Nephron (organoid): Measurements from ENCODE around the gene GAGE12D.
"Not testable (repeated sequence)": the region's sequence is repeated elsewhere in the genome, so short reads cannot be mapped to it uniquely, and the experiment has no call there.

Experiments used
- H3K27ac Mint-ChIP-seq, 3 experiments: 2 replicates each; pipeline ENCODE4 v1.8.0; 2020; ENCODE audit warnings: mixed read lengths in 3 of 3, mild to moderate bottlenecking in 2 of 3, moderate library complexity in 1 of 3
- H3K27me3 Mint-ChIP-seq: 2 replicates; pipeline ENCODE4 v1.8.0; 2021; ENCODE audit warnings: low read depth, mild to moderate bottlenecking, moderate library complexity, mixed read lengths
- H3K36me3 Mint-ChIP-seq: 2 replicates; pipeline ENCODE4 v1.8.0; 2020; ENCODE audit warnings: low read depth, mixed read lengths
- H3K4me1 Mint-ChIP-seq: 2 replicates; pipeline ENCODE4 v1.8.0; 2020; ENCODE audit warnings: mixed read lengths
- H3K4me3 Mint-ChIP-seq, 3 experiments: 2 replicates each; pipeline ENCODE4 v1.8.0; 2020; ENCODE audit warnings: mild to moderate bottlenecking in 3 of 3, mixed read lengths in 3 of 3, moderate library complexity in 2 of 3
- H3K9me3 Mint-ChIP-seq: 2 replicates; pipeline ENCODE4 v1.8.0; 2020; ENCODE audit warnings: mixed read lengths

The GAGE12D gene, protein sequence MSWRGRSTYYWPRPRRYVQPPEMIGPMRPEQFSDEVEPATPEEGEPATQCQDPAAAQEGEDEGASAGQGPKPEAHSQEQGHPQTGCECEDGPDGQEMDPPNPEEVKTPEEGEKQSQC

DNA sequence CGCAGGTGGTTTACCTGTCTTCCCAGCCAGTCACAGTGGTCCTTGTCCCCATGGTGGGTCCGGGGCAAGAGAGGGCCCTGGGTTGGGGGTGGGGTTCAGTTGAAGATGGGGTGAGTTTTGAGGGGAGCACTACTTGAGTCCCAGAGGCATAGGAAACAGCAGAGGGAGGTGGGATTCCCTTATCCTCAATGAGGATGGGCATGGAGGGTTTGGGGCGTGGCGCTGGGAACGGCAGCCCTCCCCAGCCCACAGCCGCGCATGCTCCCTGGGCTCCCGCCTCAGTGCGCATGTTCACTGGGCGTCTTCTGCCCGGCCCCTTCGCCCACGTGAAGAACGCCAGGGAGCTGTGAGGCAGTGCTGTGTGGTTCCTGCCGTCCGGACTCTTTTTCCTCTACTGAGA is at the start of gene GAGE12D:
GAGE12D (plus strand) TSS at position 301 of the 400 bp plus-strand sequence. CDS start 1,155 bp downstream, outside the sequence.
- H3K4me1 Mint-ChIP-seq, H3K4me3 Mint-ChIP-seq, H3K27me3 Mint-ChIP-seq, H3K36me3 Mint-ChIP-seq, H3K9me3 Mint-ChIP-seq, H3K27ac Mint-ChIP-seq: not testable (repeated sequence)

DNA sequence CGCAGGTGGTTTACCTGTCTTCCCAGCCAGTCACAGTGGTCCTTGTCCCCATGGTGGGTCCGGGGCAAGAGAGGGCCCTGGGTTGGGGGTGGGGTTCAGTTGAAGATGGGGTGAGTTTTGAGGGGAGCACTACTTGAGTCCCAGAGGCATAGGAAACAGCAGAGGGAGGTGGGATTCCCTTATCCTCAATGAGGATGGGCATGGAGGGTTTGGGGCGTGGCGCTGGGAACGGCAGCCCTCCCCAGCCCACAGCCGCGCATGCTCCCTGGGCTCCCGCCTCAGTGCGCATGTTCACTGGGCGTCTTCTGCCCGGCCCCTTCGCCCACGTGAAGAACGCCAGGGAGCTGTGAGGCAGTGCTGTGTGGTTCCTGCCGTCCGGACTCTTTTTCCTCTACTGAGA is 9.7 kb upstream of the GAGE12D start, which contains the start of gene GAGE12C:
GAGE12C (plus strand) TSS at position 301 of the 400 bp plus-strand sequence. CDS start 1,155 bp downstream, outside the sequence.
- not testable (repeated sequence) for H3K27ac Mint-ChIP-seq, H3K27me3 Mint-ChIP-seq, H3K36me3 Mint-ChIP-seq, H3K4me3 Mint-ChIP-seq, H3K9me3 Mint-ChIP-seq, H3K4me1 Mint-ChIP-seq

DNA sequence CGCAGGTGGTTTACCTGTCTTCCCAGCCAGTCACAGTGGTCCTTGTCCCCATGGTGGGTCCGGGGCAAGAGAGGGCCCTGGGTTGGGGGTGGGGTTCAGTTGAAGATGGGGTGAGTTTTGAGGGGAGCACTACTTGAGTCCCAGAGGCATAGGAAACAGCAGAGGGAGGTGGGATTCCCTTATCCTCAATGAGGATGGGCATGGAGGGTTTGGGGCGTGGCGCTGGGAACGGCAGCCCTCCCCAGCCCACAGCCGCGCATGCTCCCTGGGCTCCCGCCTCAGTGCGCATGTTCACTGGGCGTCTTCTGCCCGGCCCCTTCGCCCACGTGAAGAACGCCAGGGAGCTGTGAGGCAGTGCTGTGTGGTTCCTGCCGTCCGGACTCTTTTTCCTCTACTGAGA is 9.5 kb downstream of the GAGE12D start, which contains the start of gene GAGE12E:
GAGE12E (plus strand) TSS at position 301 of the 400 bp plus-strand sequence. CDS start 1,155 bp downstream, outside the sequence.
- not testable (repeated sequence) for H3K27me3 Mint-ChIP-seq, H3K9me3 Mint-ChIP-seq, H3K36me3 Mint-ChIP-seq, H3K27ac Mint-ChIP-seq, H3K4me1 Mint-ChIP-seq, H3K4me3 Mint-ChIP-seq

DNA sequence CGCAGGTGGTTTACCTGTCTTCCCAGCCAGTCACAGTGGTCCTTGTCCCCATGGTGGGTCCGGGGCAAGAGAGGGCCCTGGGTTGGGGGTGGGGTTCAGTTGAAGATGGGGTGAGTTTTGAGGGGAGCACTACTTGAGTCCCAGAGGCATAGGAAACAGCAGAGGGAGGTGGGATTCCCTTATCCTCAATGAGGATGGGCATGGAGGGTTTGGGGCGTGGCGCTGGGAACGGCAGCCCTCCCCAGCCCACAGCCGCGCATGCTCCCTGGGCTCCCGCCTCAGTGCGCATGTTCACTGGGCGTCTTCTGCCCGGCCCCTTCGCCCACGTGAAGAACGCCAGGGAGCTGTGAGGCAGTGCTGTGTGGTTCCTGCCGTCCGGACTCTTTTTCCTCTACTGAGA is 19.0 kb downstream of the GAGE12D start, which contains the start of gene GAGE12F:
GAGE12F (plus strand) TSS at position 301 of the 400 bp plus-strand sequence. CDS start 1,155 bp downstream, outside the sequence.
- not testable (repeated sequence) for H3K27me3 Mint-ChIP-seq, H3K4me1 Mint-ChIP-seq, H3K4me3 Mint-ChIP-seq, H3K36me3 Mint-ChIP-seq, H3K9me3 Mint-ChIP-seq, H3K27ac Mint-ChIP-seq

- not testable (repeated sequence) for H3K4me1 Mint-ChIP-seq, H3K9me3 Mint-ChIP-seq, H3K27me3 Mint-ChIP-seq, H3K36me3 Mint-ChIP-seq, H3K27ac Mint-ChIP-seq, H3K4me3 Mint-ChIP-seq
Measured at GRCh38 chrX:49568728-49569127, 27.2 kb downstream of the GAGE12D start.

DNA sequence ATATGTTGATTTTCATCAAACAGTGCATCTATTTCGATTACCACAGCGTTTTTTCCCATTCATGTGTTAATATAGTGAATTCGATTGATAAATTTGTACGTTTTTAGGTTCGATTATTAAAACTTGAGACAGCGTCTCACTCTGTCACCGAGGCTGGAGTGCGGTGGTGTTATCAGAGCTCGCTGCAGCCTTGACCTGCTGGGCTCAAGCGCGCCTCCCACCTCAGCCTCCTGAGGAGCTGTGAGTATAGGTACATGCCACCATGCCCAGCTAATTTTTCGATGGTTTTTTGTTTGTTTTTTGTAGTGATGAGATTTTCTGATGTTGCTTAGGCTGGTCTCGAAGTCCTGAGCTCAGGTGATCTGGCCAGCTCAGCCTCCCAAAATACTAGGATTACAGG is 27.6 kb downstream of the GAGE12D start:
- H3K27ac Mint-ChIP-seq, H3K4me1 Mint-ChIP-seq, H3K36me3 Mint-ChIP-seq, H3K4me3 Mint-ChIP-seq, H3K27me3 Mint-ChIP-seq, H3K9me3 Mint-ChIP-seq: not testable (repeated sequence)

GRCh38 chrX:49570100-49570499 is 28.6 kb downstream of the GAGE12D start, which contains the start of gene GAGE12G:
TSS of gene GAGE12G (plus strand) at chrX:49570400. CDS start at chrX:49571555, 1,155 bp downstream.
- H3K9me3 Mint-ChIP-seq, H3K27me3 Mint-ChIP-seq, H3K27ac Mint-ChIP-seq, H3K4me1 Mint-ChIP-seq, H3K36me3 Mint-ChIP-seq, H3K4me3 Mint-ChIP-seq: not testable (repeated sequence)

DNA sequence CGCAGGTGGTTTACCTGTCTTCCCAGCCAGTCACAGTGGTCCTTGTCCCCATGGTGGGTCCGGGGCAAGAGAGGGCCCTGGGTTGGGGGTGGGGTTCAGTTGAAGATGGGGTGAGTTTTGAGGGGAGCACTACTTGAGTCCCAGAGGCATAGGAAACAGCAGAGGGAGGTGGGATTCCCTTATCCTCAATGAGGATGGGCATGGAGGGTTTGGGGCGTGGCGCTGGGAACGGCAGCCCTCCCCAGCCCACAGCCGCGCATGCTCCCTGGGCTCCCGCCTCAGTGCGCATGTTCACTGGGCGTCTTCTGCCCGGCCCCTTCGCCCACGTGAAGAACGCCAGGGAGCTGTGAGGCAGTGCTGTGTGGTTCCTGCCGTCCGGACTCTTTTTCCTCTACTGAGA is 38.1 kb downstream of the GAGE12D start, which contains the start of gene GAGE12H:
GAGE12H (plus strand) TSS at position 301 of the 400 bp plus-strand sequence. CDS start 1,155 bp downstream, outside the sequence.
- not testable (repeated sequence) for H3K27ac Mint-ChIP-seq, H3K4me3 Mint-ChIP-seq, H3K36me3 Mint-ChIP-seq, H3K27me3 Mint-ChIP-seq, H3K9me3 Mint-ChIP-seq, H3K4me1 Mint-ChIP-seq

GRCh38 chrX:49589196-49589595 is 47.7 kb downstream of the GAGE12D start, which contains the start of gene GAGE2A:
TSS of gene GAGE2A (plus strand) at chrX:49589496. CDS start at chrX:49590651, 1,155 bp downstream.
- not testable (repeated sequence) for H3K36me3 Mint-ChIP-seq, H3K9me3 Mint-ChIP-seq, H3K27ac Mint-ChIP-seq, H3K4me1 Mint-ChIP-seq, H3K4me3 Mint-ChIP-seq, H3K27me3 Mint-ChIP-seq

DNA sequence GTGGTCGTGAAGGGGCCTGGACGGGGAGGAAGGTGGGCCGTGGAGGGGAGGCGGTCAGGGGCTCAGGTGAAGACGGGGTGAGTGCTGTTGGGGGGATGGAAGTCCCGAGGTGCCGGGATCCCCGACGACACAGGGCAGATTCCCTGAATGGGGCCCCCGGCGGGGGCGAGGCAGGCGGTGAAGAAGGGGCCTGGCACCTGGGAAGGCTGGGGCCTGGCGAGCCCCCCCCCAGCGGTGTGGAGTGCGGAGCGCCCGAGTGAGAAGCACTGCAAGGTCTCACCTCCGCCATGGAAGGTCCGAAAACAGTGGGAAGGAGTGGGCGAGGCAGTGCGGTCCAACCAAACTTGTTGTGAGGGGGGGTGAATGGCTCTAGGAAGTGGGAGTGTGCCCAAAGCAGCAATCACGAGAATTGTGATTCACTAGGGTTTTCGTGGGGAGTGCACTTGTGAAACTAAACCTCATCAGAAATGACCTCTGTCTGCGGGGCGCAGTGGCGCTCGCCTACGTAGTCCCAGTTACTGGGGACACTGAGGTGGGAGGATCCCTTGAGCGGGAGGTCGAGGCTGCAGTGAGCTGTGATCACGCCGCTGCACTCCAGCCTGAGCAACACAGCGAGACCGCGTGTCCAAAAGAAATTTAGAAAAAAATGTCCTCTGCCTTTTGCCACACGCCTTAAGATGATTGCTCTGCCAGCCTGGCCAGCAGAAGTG is 48.4 kb downstream of the GAGE12D start:
- not testable (repeated sequence) for H3K4me3 Mint-ChIP-seq, H3K36me3 Mint-ChIP-seq, H3K4me1 Mint-ChIP-seq, H3K27ac Mint-ChIP-seq, H3K27me3 Mint-ChIP-seq, H3K9me3 Mint-ChIP-seq

DNA sequence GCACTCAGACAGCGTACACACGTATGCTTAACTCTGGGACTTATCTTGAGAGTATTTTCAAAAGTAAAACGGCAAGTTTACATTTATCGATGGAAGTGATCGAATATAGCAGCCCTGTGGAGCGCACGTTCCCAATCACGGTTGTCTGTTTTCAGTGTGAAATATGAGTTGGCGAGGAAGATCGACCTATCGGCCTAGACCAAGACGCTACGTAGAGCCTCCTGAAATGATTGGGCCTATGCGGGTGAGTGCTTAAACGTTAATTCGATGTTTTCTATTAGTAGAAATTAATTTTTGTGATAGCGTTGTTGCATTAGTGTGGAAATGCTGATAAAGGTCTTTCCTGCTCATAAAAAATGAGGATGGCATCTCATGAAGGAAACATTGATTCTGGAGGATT is 49.0 kb downstream of the GAGE12D start:
- not testable (repeated sequence) for H3K27ac Mint-ChIP-seq, H3K27me3 Mint-ChIP-seq, H3K9me3 Mint-ChIP-seq, H3K4me1 Mint-ChIP-seq, H3K4me3 Mint-ChIP-seq, H3K36me3 Mint-ChIP-seq
